Large intestine (tissue), 3 donors: ENCODE measurements around the gene TDRKH. TPM values are rescaled to one million over a fixed set of nuclear protein-coding genes. Genes with fewer than 3 reads are reported as not detected.

Source experiments
- DNase-seq, 2 donors: peaks; one replicate each; pipeline versions ENCODE4 v3.0.0 to v3.0.0-alpha.2; 2013
- H3K27ac ChIP-seq: one replicate; pipeline ENCODE4 v1.5.1; 2013; ENCODE audit warnings: low read length
- H3K27me3 ChIP-seq: 2 replicates; pipeline ENCODE4 v1.6.1; 2013; ENCODE audit warnings: low read length; ENCODE audit not compliant: control insufficient read depth, insufficient read depth
- H3K36me3 ChIP-seq: 2 replicates; pipeline ENCODE4 v1.6.1; 2013; ENCODE audit warnings: low read length; ENCODE audit not compliant: control insufficient read depth, insufficient read depth
- H3K4me1 ChIP-seq: one replicate; pipeline ENCODE4 v1.6.1; 2013; ENCODE audit warnings: low read length; ENCODE audit not compliant: control insufficient read depth, insufficient read depth
- H3K4me3 ChIP-seq: one replicate; pipeline ENCODE4 v1.5.1; 2013; ENCODE audit warnings: low read length
- H3K9me3 ChIP-seq: one replicate; pipeline ENCODE4 v1.6.1; 2013; ENCODE audit warnings: mild to moderate bottlenecking, low read depth, low read length, moderate library complexity; ENCODE audit not compliant: control insufficient read depth
- WGBS: methylation state at CpG from one replicate; pipeline ENCODE4 v1.1.5; 2013; ENCODE audit warnings: low lambda C conversion rate; ENCODE audit not compliant: insufficient coverage; 5-methylcytosine and 5-hydroxymethylcytosine counted together
- polyA plus RNA-seq: library from polyadenylated mRNA; unstranded; fragments of 120-200 nt; gene quantifications from one replicate; pipeline ENCODE4 v1.2.1, GENCODE V29; 2013

Gene TDRKH
- polyA plus RNA-seq, 1 donor, result 4.2 TPM

DNA sequence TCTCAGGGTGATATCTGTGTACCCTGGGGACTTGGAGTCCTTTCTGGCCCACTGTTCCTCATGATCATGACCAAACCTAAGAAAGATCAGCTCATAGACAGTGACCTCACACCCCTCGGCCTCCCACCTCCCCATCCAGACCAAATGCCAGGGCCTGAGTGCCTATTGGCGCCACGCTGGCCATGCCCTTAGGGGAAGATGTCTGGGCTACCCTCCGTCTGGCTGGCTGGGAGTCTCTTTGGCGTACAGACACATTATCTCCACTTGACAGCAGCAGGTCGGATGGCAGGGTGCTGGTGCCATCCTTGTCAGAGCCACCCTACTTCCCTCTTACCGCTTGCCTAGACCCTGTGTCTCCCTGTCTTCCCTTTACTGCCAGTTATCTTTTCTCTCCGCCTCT, 32.9 kb upstream of the TDRKH start:
- Histone ChIP-seq H3K36me3 (no peaks in the 10 kb centered on the region), H3K27ac (no peak overlapping the region), H3K9me3 (no peaks in the 10 kb centered on the region), H3K4me1 (peaks cover 13% of the 10 kb centered on the region), H3K27me3 (peaks cover 2% of the 10 kb centered on the region), H3K4me3 (no peak overlapping the region)
- WGBS, result 60% methylated on average over 1 of the region's 8 CpGs
- no peak for DNase-seq

DNA sequence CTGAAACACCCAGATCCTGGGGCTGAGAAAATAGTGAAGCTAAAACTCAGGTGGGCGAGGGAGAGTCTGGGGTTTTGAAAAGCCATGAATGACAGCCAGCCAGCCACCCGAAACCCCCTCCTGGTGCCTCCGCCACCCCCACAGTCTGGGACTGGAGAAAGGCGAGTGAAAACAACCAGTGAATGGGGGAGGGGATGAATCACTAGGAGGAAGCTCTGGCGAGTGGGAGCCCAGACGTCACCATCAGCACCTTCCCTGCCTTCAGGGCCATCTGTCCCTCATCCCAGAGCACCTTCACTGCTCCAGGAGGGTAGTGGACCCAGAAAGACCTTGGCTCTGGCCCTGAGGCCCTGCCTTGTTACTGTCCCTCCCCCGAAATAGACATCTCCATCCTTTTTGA, 32.1 kb upstream of the TDRKH start:
- Histone ChIP-seq H3K36me3 (no peaks in the 10 kb centered on the region), H3K27ac (no peak overlapping the region), H3K4me1 (peaks cover 14% of the 10 kb centered on the region), H3K9me3 (no peaks in the 10 kb centered on the region), H3K4me3 (no peak overlapping the region), H3K27me3 (no peaks in the 10 kb centered on the region)
- WGBS, result no CpG with 5 or more reads among the region's 7 CpGs
- no peak for DNase-seq

DNA sequence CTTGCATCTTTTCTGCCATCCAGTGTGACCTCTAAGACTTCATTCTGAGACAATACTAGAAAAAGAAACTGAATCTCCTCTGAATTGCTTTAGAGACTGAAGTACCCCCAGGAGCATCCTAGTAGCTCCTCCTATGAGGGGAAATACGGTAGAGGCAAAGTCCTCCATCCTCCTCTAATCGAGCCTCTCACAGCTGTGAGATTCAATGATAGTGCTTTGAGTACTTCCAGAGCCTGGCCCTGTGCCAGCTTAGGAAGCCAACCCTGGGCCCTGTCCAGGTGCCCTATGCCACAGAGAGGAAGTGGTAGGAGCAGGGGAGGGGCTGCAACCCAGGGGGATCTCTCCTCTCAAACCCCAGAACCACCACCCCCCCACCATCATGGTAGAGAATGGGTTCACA, 30.6 kb upstream of the TDRKH start:
- H3K27me3 ChIP-seq, result no peaks in the 10 kb centered on the region
- no CpG with 5 or more reads among the region's 2 CpGs for WGBS

DNA sequence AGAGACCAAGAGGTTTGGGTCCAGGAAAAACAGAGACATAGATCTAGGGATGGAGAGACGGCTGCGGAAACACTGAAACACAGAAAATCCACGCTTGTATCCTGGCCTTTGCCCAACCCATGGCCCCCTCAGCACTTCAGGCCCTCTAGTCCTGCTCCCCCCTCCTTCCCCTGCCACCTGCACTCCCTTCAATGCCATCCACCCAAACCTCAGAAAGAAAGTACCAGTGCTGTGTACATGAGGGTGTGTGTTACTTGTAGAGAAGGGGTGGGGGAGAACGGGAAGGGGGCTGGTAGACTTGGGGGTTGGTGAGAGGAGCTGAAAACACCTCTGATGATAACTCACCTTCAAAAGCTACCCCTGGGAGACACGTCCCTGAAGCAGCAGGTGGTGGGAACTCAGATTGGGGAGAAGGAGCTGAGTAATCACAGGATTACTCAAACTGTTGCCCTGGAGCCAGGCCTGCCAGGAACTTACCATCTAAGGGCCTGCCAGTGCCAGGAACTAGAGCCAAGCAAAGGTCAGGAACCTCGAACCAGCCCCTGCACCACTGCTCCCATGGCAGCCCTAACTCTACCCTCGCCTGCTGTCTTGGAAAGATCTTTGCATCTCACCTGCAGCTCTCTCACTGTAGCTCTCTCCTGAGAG, 29.8 kb upstream of the TDRKH start:
- DNase-seq, result no peak
- H3K36me3 ChIP-seq, result no peaks in the 10 kb centered on the region
- H3K4me1 ChIP-seq, result peaks cover 9% of the 10 kb centered on the region
- H3K27me3 ChIP-seq, result no peaks in the 10 kb centered on the region
- no peak overlapping the region for H3K4me3 ChIP-seq
- WGBS, result no CpG with 5 or more reads among the region's 7 CpGs
- no peak overlapping the region for H3K27ac ChIP-seq
- no peaks in the 10 kb centered on the region for H3K9me3 ChIP-seq

More for the DNA sequence above, 30.6 kb upstream of the TDRKH start:
- DNase-seq, result peak in 1 of 2 donors; percentile 47
- Histone ChIP-seq H3K27ac (no peak overlapping the region), H3K9me3 (no peaks in the 10 kb centered on the region), H3K36me3 (no peaks in the 10 kb centered on the region), H3K4me3 (no peak overlapping the region), H3K4me1 (peaks cover 16% of the 10 kb centered on the region)

DNA sequence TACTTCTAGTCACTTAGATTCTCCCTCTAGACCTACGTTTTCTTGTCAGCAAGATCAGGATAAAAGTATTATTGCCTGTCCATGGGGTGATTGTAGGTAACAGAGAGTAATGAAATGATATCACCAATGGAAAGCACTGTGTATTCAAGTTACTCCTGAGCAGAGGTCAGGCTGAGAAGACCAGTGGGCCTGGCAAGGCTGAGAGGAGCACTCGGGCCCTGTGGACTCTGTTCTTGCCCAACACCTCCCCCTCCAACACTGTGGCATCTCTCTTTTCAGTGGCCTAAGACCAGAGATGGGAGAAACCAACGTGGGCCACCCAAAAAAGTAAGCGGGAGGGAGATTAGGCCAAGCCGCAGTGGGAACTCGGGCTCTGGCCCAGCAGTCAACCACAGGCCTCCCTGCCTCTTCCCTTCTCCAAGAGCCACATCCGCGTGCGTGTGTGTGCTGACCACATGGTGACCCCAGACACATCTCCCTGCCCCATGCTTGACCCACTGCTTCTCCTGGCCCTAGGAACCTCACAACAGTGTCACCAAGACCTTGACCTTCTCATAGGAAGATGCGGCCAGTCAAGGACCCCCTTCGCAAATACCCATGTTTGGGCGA, 29.0 kb upstream of the TDRKH start:
- DNase-seq, result no peak
- no peaks in the 10 kb centered on the region for H3K27me3 ChIP-seq
- no CpG with 5 or more reads among the region's 12 CpGs for WGBS
- H3K4me1 ChIP-seq, result peaks cover 8% of the 10 kb centered on the region
- H3K27ac ChIP-seq, result no peak overlapping the region
- no peaks in the 10 kb centered on the region for H3K9me3 ChIP-seq
- H3K4me3 ChIP-seq, result no peak overlapping the region
- no peaks in the 10 kb centered on the region for H3K36me3 ChIP-seq

DNA sequence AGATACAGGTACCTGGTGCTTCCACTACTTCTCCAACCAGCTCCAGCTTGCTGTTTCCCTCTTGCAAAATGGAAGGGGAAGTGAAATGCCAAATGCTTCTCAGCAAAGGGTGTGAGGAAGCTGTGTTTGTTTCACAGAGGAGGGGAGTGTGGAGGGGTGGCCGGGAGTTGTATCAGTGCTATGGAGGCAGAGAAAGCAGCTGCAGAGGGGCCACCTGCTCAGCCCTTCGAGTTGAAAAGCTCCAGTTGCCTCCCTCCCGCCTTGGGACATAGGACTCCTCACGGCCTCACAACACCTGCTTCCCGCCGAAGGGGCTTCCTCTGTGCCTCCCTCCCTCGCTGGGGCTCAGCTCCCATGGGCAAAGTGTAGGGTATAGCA, 27.0 kb upstream of the TDRKH start:
- Histone ChIP-seq H3K9me3 (no peaks in the 10 kb centered on the region), H3K4me1 (peaks cover 8% of the 10 kb centered on the region), H3K27me3 (no peaks in the 10 kb centered on the region), H3K36me3 (no peaks in the 10 kb centered on the region), H3K4me3 (no peak overlapping the region), H3K27ac (no peak overlapping the region)
- no CpG with 5 or more reads among the region's 7 CpGs for WGBS
- DNase-seq, result no peak

DNA sequence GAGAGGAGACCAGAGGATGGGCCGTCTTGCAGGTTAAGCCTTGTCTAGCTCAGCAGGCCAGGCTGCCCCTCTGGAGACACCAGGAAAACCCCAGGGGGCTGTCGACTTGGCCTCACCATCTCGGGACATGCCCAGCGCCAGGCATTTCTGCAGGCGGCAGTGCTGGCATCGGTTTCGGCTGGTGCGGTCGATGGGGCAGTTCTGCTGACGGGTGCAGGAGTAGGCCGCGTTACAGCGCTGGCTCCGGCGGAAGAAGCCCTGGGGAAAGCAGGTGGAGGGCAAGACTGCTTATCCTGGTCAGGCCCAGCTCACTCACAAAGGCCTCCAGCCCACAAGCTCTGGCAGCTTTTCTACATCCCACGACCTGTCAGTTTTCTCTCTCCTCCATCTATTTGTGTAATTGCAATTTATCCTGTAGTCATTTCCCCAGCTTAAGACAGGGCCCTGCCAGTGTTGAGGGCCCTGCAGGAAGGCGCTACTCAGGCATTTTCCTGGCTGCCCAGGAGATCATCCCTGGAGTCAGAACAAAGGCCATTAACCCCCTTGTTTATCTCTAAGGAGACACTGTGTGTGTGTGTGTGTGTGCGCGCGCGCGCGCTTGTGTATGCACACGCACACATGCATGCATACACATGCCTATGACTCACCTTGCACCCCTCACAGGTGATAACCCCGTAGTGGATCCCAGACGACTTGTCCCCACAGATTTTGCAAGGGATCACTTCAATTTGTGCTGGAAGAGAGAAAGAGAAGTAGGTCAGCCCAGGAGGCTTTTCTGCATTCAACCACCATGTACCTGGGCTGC, 26.4 kb upstream of the TDRKH start:
- Histone ChIP-seq H3K27ac (no peak overlapping the region), H3K4me3 (no peak overlapping the region), H3K36me3 (no peaks in the 10 kb centered on the region), H3K9me3 (no peaks in the 10 kb centered on the region), H3K27me3 (no peaks in the 10 kb centered on the region), H3K4me1 (peaks cover 8% of the 10 kb centered on the region)
- WGBS, result no CpG with 5 or more reads among the region's 26 CpGs
- peak; percentile 67 to 86 for DNase-seq

DNA sequence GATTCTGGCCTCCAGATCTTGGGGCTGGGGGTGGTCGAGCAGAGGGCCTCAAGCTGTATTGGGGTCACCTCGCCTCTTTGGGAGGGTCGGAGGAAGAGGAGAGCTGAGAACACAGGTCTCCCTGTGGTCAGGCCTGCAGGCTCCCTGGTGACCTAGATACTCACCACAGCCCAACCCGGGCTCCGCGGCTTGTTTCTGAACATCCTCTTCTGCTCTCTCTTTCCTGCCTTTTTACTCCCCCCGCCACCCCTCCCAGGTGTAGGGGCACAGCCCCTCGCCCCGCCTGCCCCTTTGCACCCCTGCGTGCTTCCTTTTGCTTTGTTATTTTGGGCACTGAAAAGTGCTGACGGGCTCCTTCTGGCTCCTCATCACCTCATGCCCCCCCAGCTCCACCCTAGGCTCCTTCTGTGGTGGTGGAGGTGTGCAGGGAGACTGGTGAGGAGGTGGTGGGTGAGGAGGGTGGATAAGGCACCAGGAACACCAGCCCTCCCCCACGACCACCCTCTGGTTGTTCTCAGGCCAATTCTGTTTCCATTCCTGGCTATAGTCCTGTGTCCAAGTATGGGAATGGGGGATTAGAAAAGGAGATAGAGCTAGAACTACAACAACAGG, 25.5 kb upstream of the TDRKH start:
- Histone ChIP-seq H3K4me1 (peaks cover 8% of the 10 kb centered on the region), H3K4me3 (no peak overlapping the region), H3K9me3 (no peaks in the 10 kb centered on the region), H3K27me3 (no peaks in the 10 kb centered on the region), H3K27ac (no peak overlapping the region), H3K36me3 (no peaks in the 10 kb centered on the region)
- WGBS, result no CpG with 5 or more reads among the region's 12 CpGs
- DNase-seq, result no peak

DNA sequence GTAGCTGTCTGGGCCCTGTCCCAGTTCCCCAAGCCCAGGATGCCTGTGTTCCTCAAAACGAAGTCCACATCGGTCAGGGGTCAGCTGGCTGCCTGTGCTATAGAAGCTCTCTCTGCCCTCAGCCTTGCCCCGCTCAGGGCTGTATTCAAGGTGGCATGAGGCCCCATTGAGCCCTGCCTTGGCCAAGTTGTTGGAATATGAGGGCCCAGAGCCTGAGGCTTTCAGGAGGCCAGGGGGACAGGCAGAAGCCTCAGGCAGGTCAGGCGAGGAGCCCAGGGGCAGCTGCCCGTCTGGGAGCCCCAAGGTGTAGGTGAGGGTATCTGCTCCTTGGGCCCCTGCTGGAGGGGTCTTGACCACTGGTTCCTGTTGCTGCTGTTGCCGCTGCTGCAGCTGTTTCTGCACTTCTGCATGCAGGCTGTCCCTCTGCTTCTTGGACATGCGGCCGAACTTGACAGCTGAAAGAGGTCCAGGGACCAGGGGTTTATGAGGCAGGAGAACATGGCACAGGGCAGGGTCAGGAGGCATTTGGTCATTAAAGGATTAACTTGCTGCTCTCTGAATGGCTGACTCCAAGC, 24.8 kb upstream of the TDRKH start:
- H3K4me3 ChIP-seq, result no peak overlapping the region
- no peaks in the 10 kb centered on the region for H3K9me3 ChIP-seq
- DNase-seq, result no peak
- no peaks in the 10 kb centered on the region for H3K36me3 ChIP-seq
- H3K27ac ChIP-seq, result no peak overlapping the region
- no CpG with 5 or more reads among the region's 8 CpGs for WGBS
- no peaks in the 10 kb centered on the region for H3K27me3 ChIP-seq
- peaks cover 8% of the 10 kb centered on the region for H3K4me1 ChIP-seq

DNA sequence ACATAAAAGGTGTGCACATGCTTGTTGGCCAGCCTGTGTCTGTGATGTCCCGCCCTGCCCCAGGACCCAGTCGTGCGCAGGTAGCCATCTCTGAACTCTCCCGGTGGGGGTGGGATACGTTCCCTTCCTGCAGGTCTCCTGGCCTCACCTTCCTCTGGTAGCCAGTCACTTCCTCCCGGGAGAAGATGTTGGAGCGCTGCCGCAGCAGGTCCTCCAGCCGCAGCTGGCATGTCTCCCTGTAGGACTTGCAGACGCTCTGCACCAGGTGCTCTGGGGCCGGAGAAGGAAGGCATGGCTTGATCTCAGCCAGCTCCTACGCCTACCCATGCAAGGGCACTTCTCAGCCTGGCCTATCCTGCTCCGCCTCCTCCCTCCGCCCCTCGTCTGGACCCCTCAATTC, 24.1 kb upstream of the TDRKH start:
- H3K9me3 ChIP-seq, result no peaks in the 10 kb centered on the region
- H3K4me1 ChIP-seq, result peaks cover 8% of the 10 kb centered on the region
- H3K4me3 ChIP-seq, result no peak overlapping the region
- no CpG with 5 or more reads among the region's 15 CpGs for WGBS
- H3K27ac ChIP-seq, result no peak overlapping the region
- no peaks in the 10 kb centered on the region for H3K27me3 ChIP-seq
- H3K36me3 ChIP-seq, result no peaks in the 10 kb centered on the region
- no peak for DNase-seq
